Fibroblast of peridontal ligament (primary cell): ENCODE measurements around the gene SBF2.
A peak's percentile ranks its signal among the peaks of the same experiment; 100 is the strongest.
"Not testable (repeated sequence)": the region's sequence is repeated elsewhere in the genome, so short reads cannot be mapped to it uniquely, and the experiment has no call there.

Experiments
- DNase-seq: peaks from one replicate; pipeline ENCODE4 v3.0.0-alpha.2; 2010; ENCODE audit errors: extremely low read depth

The SBF2 gene

GRCh38 chr11:10019906-10020682, 273.9 kb downstream of the SBF2 start:
- DNase-seq = no peak

- DNase-seq = no peak
These were observed 276.1 kb downstream of the SBF2 start for GRCh38 chr11:10017911-10018310.

GRCh38 chr11:10017050-10017449, 277.0 kb downstream of the SBF2 start:
- peak; percentile 62 for DNase-seq

GRCh38 chr11:10012068-10012467, 282.0 kb downstream of the SBF2 start:
- DNase-seq = no peak

GRCh38 chr11:10005955-10006525, 288.0 kb downstream of the SBF2 start:
- DNase-seq = no peak

DNA sequence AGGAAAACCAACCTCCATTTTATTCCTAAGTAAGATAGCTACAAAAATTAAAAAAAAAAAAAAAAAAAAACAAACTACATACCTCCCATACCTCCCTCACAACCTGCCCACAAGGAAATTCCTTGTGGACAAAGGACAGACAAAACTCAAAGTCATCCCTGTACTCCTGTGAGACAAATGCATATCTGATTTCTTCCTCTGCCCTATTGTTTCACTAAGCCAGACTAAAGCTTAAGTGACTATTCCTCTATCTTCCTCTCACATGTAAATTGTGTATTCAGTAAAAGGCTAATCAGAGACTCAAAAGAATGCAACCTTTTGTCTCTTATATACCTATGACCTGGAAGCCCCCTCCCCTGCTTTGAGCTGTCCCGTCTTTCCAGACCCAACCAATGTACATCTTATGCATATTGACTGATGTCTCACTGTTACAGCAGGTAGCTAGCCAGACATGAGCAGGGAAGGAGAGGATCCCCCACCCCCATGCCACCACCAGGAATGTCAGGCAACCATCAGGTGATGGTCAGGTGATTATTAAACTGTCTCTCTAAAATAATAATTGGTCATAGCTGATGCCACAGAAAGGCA, 289.4 kb downstream of the SBF2 start:
- DNase-seq = no peak

GRCh38 chr11:10002221-10002620, 291.8 kb downstream of the SBF2 start:
- DNase-seq = no peak

- no peak for DNase-seq
These were observed 301.7 kb downstream of the SBF2 start for GRCh38 chr11:9992306-9992705.

DNA sequence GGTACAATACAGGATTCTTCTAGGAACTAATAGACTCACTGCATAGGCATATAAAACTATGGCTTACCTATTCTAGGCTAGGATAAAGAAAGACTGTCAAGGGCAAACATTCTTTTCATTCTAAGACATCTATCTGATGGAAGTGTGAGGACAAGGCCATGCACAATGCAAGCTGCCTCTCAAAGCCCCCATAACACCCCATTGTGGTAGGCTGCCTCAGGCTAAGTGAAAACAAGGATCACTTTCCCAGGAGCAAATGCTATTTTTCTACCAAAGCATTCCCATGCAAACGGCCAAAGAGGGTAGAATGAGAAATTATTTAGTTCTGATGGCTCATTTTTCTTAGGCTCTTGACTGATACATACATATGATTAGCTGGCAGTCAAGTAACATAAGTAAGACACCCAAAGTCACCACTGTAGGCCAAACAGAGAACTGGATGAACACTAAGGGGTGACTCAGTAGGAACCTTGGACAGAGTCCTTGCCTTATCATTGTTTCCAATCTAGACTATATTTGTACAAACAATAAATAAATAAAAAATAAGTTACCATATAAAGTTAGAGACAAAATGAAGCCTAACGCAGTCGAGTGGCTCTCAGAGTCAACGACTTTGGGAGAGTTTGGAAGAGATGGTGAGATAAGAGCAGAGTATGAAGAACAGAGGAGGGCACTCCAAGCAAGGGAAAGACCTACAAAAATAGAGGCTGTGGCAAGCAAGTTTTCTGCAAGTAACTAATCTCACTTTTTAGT, 303.6 kb downstream of the SBF2 start:
- DNase-seq = peak; percentile 68

GRCh38 chr11:9987303-9987702, 306.7 kb downstream of the SBF2 start:
- DNase-seq = not testable (repeated sequence)

GRCh38 chr11:9982796-9983579, 311.0 kb downstream of the SBF2 start:
- no peak for DNase-seq

DNA sequence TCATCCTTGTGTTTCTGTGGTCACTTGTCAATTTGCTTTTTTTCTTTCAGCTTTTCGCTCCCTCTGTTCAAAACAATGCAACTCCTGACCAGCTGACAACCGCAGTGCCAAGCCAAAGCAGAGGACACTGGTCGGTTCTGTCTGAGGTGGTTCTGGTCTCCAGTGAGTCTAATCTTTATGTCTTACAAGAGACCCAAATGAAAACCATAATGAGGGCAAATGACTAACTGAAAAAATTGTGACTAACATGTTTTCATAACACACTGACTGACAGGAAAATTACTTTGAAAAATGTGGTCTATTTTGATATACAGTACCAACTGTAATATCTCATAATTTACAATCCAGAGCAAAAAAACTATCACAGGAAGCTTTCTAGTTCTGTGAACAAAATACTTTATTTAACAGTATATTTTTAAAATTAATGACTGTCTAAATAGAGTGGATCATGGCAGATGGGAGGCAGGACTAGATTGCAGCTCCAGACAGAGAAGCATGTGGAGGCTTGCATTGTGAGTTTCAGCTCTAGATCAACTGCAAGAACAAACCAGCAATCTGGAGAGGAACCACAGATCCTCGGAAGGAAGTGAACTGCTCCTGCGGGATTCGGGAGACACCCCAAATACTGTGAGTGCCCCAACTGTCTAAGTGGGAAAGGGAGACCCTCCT, 311.8 kb downstream of the SBF2 start:
- peak; percentile 62 for DNase-seq

- no peak for DNase-seq
These were observed 313.1 kb downstream of the SBF2 start for GRCh38 chr11:9980931-9981330.

DNA sequence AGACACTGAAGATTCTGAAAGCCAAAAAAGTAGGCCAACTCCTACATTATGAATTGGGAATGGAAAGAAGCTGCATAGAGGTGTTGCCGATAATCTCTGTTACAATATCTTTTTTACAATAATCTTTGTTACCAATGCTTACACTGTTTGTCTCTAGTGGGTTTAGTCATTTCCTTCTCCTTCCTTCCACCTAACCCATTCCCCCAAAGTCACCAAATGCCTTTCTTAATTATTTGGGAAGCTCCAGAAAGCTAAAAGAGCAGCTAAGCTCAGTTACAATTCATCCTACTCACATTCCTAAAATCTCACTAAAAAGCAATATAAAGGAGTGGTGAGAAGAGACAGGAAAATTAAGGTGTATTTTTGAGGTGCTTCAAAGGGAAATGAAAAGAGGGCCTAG, 316.5 kb downstream of the SBF2 start:
- DNase-seq = no peak

DNA sequence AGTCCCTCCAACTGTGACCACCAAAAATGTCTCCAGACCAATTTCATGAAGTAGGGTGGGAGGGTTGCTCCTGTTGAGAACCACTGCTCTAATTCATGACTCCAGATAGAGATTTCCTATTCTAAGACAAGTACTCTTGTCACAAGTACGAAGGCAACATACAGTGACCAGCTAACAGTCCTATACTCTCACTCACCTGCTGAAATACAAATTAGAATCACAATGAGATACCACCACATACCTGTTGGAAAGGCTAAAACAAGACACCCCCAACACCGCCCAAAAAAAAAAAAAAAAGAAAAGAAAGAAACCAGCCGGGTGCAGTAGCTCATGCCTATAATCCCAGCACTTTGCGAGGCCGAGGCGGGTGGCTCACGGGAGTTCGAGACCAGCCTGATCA, 319.6 kb downstream of the SBF2 start:
- DNase-seq = no peak

DNA sequence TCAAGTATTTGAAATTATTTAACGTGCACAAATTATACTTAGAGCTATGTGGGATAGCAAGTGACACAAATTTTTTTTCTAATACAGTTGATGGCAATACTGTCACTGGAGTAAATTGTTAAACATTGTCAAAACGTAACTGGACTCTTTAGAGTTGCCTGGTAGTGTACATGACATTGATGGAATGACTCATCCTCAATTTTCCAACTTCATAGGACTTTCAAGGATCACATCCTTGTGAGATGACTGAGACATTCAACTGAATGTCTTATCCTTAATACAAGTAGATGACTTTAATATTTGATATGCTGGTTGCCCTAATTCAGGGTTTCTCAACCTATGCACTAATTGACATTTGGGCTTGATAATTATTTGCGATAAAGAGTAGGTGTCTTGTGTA, 320.1 kb downstream of the SBF2 start:
- DNase-seq = no peak

- peak; percentile 84 for DNase-seq
These were observed 321.0 kb downstream of the SBF2 start for GRCh38 chr11:9972989-9973388.

- no peak for DNase-seq
These were observed 322.1 kb downstream of the SBF2 start for GRCh38 chr11:9971894-9972293.

DNA sequence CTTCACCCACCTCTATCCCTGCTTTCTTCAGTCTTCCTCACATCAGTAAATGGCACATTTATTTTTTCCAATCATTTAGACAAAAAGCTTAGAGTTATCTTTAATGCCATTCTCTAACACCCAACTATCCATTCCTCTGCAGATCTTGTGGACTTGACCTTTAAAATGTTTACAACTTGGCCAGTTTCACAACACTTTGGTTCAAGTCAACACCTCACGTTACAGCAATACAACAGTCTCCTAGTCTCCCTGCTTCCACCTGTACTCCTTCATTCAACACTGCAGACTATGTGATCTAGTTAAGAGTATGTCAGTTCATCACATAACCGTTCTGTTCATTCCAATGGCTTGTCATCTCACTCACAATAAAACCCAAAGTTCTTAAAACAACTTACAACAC, 325.0 kb downstream of the SBF2 start:
- no peak for DNase-seq

- DNase-seq = no peak
These were observed 331.3 kb downstream of the SBF2 start for GRCh38 chr11:9962722-9963121.

GRCh38 chr11:9957072-9957471, 336.9 kb downstream of the SBF2 start:
- no peak for DNase-seq
